ENCODE measurements around the gene CHST12.

DNA sequence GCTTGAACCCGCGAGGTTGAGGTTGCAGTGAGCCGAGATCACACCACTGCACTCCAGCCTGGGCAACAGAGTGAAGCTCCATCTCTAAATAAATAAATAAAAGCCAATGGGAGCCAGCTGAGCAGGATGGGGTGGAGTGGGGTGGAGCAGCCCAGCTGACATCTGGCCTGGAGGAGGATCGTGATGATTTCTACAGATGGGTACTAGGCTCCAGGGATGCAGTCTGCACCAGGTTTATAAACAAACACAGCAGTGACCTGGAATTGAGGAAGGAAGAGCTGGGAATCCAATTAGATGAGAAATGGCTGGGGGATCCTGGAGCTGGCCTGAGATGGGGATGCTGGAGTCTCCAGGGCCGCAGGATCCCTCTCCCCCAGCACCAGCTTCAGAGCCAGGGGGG lies 80.1 kb downstream of the CHST12 start:
- TF ChIP-seq POLR2A (IDR thresholded peaks at IDR 0.05) = no peak
- TF ChIP-seq, protein P1, sequence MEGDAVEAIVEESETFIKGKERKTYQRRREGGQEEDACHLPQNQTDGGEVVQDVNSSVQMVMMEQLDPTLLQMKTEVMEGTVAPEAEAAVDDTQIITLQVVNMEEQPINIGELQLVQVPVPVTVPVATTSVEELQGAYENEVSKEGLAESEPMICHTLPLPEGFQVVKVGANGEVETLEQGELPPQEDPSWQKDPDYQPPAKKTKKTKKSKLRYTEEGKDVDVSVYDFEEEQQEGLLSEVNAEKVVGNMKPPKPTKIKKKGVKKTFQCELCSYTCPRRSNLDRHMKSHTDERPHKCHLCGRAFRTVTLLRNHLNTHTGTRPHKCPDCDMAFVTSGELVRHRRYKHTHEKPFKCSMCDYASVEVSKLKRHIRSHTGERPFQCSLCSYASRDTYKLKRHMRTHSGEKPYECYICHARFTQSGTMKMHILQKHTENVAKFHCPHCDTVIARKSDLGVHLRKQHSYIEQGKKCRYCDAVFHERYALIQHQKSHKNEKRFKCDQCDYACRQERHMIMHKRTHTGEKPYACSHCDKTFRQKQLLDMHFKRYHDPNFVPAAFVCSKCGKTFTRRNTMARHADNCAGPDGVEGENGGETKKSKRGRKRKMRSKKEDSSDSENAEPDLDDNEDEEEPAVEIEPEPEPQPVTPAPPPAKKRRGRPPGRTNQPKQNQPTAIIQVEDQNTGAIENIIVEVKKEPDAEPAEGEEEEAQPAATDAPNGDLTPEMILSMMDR (IDR thresholded peaks at IDR 0.05) = no peak
